Subcutaneous adipose tissue (tissue), 4 donors: ENCODE measurements around the gene FOXP1. TPM values are rescaled to one million over a fixed set of nuclear protein-coding genes. Genes with fewer than 3 reads are reported as not detected.

Experiments
- total RNA-seq, 4 donors: library from RNA; depleted of rRNA; stranded (reverse); fragments of >200 nt; gene quantifications; one replicate each; pipeline ENCODE4 v1.1.0, GENCODE V29; 2016
- TF ChIP-seq, protein P1 (sequence below): fragments of 450-650 bp; IDR thresholded peaks from one replicate; pipeline ENCODE4 v1.5.1; 2016; ENCODE audit warnings: low read depth, mild to moderate bottlenecking, control low read depth, antibody characterized with exemption, moderate library complexity

FOXP1 gene
- total RNA-seq, 4 donors from 2014 or later, result 70.5 to 96.7 (median 88.0) TPM

DNA sequence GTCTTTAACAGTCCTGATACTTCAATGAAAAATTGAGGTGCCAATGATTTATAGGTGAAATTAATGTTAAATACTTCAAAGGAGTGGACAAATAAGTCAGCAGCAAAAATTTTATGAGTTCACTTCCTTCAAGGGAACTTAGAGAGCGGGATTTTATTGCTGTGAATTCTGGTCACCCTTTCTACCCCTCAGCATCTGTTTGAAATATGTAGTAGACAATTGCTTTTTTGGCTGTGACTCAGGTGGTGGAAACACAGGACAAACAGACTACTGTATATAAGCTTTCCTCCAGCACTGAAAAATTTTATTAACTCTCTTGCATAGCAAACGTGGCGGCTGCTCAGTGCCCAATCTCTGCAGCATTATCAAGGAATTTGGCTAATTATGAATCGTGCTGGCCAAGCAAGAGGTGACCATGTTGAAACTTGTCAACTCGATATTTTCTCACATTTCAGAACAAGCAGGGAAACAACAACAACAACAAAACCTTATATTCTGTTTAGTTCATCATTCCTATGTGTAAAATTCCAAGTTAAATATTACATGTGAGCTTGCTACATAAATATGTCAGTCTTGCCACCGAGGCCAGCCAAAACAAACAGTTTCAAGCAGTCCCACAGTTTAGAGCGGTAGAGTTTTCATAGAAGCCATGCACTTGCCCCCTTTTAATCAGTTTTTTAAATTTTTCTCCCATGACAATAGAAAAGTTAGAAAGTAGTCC is 420.2 kb downstream of the FOXP1 start:
- TF ChIP-seq, protein P1, sequence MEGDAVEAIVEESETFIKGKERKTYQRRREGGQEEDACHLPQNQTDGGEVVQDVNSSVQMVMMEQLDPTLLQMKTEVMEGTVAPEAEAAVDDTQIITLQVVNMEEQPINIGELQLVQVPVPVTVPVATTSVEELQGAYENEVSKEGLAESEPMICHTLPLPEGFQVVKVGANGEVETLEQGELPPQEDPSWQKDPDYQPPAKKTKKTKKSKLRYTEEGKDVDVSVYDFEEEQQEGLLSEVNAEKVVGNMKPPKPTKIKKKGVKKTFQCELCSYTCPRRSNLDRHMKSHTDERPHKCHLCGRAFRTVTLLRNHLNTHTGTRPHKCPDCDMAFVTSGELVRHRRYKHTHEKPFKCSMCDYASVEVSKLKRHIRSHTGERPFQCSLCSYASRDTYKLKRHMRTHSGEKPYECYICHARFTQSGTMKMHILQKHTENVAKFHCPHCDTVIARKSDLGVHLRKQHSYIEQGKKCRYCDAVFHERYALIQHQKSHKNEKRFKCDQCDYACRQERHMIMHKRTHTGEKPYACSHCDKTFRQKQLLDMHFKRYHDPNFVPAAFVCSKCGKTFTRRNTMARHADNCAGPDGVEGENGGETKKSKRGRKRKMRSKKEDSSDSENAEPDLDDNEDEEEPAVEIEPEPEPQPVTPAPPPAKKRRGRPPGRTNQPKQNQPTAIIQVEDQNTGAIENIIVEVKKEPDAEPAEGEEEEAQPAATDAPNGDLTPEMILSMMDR, result no peak

DNA sequence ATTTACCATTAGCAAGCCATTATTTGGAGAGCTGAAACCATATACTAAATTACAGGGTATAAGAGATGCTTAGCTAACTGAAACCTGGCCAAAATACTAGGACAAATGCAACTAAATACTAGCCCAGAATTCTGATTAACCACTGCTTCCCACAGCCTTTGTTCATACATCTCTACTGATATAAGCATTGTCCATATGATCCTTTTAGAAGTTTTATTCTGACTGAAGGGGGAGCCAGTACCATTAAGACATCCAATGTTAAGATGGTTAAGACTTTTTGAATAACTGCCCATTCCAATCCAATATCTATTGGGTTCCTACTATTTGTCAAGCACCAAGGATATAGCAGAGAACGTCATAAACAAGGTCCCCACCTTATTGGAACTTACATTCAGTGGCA is 421.3 kb downstream of the FOXP1 start:
- TF ChIP-seq, protein P1, result no peak

DNA sequence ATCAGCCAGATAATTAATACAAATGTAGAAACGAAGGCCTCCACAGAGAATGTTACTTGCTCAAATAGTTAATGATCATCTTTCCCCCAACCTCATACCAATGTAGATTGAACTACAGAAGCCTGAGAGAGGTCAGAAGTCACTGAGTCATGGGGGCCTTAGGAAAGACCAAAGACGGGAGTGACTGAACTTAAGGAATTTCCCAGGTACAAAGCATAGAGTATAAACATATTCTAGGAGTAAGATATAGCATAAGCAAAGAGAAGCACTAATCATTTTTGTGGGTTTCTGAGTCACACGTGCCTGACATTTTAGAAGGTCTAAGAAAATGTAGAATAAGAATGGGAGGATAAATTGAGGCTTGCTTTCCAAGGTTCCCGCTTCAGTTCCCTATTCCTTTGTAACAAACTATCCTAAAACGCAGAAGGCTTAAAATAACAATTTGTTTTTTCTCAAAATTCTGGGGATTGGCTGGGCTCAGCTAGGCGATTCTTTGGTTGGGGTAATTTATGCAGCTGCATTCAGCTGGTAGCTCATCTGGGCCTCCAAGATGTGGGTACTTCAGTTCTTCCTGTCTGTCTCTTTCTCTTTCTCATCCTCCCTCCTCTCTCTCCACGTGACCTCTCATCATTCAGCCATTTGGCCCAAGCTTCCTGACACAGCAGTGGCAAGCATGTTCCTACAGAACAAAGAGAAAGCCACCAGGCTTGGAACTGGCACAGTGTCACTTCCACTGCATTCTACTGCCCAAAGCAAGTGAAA is 422.6 kb downstream of the FOXP1 start:
- TF ChIP-seq, protein P1, result no peak

DNA sequence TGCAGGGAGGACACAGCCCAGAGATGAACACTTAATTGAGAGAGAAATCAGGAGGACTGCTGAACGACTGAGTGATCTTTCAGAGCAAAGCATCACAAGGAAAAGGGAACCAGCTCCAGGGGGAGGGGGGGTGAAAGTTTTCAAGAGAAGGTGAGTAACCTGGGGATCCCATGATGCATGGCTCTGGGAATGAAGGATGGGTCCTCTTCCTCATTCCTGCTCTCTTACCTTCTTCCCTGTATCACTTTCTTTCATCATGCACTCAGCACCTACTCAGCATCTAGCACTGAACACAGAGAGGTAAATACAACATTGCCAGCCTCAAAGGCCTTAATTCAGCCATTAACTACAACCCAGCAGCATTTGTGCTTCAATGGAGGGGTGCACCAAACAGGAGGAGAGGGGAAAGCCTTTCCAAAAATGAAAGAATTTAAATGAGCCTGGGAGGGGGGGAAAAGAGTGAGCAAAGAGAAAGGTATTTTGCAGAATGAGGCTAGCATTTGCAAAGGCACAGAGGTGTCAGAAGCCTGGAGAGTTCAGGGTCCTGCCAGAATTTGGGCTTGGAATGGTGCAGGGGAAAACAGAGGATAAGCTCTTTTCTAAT is 427.4 kb downstream of the FOXP1 start:
- TF ChIP-seq, protein P1, result no peak

DNA sequence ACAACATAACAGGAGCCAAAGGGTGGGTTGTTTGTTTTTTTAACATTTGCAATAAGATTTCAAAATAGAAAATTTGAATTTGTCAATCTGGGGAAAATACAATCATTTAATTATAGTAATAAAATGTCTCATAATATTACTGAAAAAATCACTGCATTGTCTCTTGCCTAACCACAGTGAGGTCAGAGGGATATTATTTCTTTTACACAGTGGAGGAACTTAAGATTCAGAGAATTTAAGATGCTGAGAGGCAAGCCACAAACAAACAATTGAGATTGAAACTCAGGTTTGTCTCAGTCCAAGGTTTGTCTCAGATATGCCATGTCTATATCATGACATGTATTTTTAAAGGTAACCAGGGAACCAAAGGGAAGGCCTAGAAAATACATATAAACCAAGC is 428.7 kb downstream of the FOXP1 start:
- TF ChIP-seq, protein P1, result no peak

DNA sequence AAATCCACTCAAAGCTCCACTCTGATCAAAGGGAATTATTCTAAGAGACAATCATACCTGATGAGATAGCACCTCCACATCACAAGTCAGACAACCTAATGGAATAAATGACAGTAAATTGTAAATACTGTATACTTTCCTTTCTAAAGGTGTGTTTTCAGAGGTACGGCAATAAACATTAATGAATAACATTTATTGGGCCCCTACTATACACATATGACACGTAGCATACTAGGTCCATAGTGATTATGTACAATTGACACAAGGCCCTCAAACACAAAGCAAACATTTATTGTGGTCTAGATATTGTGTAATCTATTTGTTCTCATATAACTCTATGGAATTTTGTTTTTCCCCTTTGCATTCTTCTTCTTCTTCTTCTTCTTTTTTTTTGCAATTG is 429.8 kb downstream of the FOXP1 start:
- TF ChIP-seq, protein P1, result no peak

DNA sequence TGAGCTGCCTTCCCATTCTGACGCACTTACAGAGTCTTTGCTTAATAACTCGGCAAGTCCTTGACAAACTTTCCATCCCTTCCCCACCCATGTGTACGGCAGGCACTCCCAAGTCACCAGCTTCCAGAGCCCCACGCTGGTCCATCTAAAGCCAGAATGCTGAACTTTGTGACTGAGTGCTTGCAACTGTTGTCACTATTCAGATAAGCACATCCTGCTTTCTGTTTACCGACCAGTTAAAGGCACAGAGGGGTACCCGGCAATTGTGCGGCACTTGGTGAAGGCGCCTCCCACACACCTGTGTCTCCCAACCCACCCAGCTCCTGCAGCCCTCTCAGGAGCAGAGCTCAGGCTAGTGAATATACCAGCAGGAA is 430.6 kb downstream of the FOXP1 start:
- TF ChIP-seq, protein P1, result no peak
